Activated T-helper 2 cell treated with anti-CD3 and anti-CD28 coated beads, Interferon-gamma antibody, Interleukin-2, Interleukin-4, amounts not matched to agents 10 μg/mL and 5 μg/mL and 100 μg/mL, durations not matched to agents 14 hours and 24 hours and 36 hours (primary cell): ENCODE results near the gene TP73. TPM values are rescaled to one million over a fixed set of nuclear protein-coding genes. Genes with fewer than 3 reads are reported as not detected.

ENCODE experiments used
- DNase-seq: peaks from one replicate; pipeline ENCODE4 v3.0.0; 2021; ENCODE audit warnings: low spot score
- H3K27ac Mint-ChIP-seq: one replicate; pipeline ENCODE4 v1.8.0; 2021; ENCODE audit warnings: mixed read lengths
- H3K27me3 Mint-ChIP-seq: one replicate; pipeline ENCODE4 v1.8.0; 2021; ENCODE audit warnings: low read depth, mixed read lengths
- H3K36me3 Mint-ChIP-seq: one replicate; pipeline ENCODE4 v1.8.0; 2021; ENCODE audit warnings: low read depth, mixed read lengths
- H3K4me1 Mint-ChIP-seq: one replicate; pipeline ENCODE4 v1.8.0; 2021; ENCODE audit warnings: low read depth, mixed read lengths
- H3K4me3 Mint-ChIP-seq: one replicate; pipeline ENCODE4 v1.8.0; 2021; ENCODE audit warnings: low read depth, mild to moderate bottlenecking, moderate library complexity, mixed read lengths
- H3K9me3 Mint-ChIP-seq: one replicate; pipeline ENCODE4 v1.8.0; 2021; ENCODE audit warnings: mixed read lengths
- intact Hi-C: fragments of 100-400 bp; cut with micrococcal nuclease; formaldehyde crosslinking; loops from one replicate; pipeline ENCODE4 v1.15.1; 2023
- total RNA-seq: library from RNA; stranded (reverse); gene quantifications from 2 replicates; pipeline ENCODE4 v1.2.3, GENCODE V29; 2022

The TP73 gene
- total RNA-seq, 1 donor from 2014 or later, result 2.5 TPM

DNA sequence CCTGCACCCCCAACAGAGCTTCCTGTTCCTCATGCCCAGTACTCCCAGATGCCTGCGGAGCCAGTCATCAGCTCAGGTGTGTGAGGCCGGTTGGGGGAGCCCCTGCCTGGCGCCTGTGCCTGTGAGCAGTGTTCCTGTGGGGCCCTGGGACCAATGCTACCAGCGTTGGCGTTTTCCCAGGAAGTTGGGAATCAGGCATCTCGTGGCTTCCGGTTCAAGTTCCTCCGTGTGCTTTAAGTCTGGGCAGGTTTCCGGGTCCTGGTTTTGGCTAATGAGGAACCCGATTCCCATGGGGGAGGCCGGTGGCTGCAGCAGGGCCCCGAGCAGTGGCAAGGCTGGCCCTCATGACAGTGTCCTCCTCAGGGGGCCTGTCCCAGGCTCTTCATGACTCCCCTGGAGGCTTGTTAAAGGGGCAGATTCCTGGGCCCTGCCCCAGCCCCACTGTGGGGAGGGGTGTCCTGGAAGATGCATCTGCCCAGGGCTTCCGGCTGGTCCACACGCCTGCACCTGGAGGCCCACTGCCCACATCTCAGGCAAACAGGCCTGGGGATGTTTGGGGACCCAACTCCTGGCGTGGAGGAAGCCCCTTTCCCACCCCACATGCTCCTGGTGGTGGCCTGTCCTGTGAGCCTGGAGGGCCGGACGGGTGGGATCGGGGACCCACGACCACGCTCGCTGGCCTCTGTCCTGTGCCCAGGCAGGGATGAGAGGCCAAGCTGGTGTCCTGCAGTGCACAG, 26.2 kb downstream of the TP73 start:
- H3K9me3 Mint-ChIP-seq, result no peaks in the 10 kb centered on the region

DNA sequence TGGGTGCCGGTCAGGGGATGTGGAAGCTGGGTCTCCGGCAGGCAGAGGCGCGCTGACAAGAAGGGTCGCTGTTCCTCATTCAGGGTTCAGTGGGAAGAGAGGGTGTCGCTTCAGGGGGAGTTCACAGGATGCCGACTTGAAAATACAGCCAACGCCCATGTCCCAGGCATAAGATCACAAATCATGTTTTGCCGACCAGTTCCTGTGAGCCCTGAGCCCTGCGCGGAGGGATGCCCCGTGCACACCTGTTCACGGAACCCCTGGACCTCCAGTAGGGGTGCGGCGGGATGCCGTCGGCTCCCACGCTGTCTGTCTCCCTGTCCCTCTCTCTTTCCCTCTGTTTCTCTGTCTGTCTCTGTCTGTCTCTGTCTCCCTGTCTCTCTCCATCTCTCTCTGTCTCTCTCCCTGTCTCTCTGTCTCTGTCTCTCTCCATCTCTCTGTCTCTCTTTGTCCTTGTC, 26.8 kb downstream of the TP73 start:
- Mint-ChIP-seq H3K27ac (no peak overlapping the region), H3K36me3 (no peaks in the 10 kb centered on the region), H3K4me3 (no peak overlapping the region), H3K4me1 (peaks cover 8% of the 10 kb centered on the region), H3K9me3 (no peaks in the 10 kb centered on the region), H3K27me3 (peaks cover 2% of the 10 kb centered on the region)
- no peak for DNase-seq
- intact Hi-C loops, result no loop called here

More for the DNA sequence above, 26.2 kb downstream of the TP73 start:
- H3K4me1 Mint-ChIP-seq, result peaks cover 8% of the 10 kb centered on the region
- H3K27me3 Mint-ChIP-seq, result peaks cover 2% of the 10 kb centered on the region
- H3K27ac Mint-ChIP-seq, result no peak overlapping the region
- intact Hi-C loops, result no loop called here
- no peak overlapping the region for H3K4me3 Mint-ChIP-seq
- DNase-seq, result no peak
- H3K36me3 Mint-ChIP-seq, result no peaks in the 10 kb centered on the region

DNA sequence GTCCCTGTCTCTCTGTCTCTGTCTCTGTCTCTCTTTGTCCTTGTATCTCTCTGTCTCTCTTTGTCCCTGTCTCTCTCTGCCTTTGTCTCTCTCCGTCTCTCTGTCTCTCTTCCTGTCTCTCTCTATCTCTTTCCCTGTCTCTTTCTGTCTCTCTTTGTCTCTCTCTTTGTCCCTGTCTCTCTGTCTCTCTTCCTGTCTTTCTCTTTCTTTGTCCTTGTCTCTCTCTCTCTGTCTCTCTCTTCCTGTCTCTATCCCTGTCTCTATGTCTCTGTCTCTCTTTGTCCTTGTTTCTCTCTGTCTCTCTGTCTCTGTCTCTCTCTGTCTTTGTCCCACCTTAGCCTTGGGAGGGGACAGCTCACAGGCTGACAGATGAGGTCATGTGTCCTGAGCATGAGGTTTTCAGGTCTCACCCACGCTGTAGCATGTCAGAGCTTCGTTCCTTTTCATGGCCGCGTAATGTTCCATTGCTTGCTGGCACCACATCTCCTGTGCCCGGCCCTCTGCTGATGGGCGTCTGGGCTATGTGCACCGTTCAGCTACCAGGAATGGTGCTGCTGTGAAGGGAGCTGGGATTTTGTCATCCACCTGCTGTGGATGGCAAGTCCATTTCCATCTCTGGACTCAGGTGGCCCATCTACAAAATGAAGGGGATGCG, 27.6 kb downstream of the TP73 start:
- no peak overlapping the region for H3K27ac Mint-ChIP-seq
- DNase-seq, result no peak
- H3K36me3 Mint-ChIP-seq, result no peaks in the 10 kb centered on the region
- peaks cover 2% of the 10 kb centered on the region for H3K27me3 Mint-ChIP-seq
- H3K4me1 Mint-ChIP-seq, result peaks cover 8% of the 10 kb centered on the region
- no peak overlapping the region for H3K4me3 Mint-ChIP-seq
- intact Hi-C loops, result no loop called here
- no peaks in the 10 kb centered on the region for H3K9me3 Mint-ChIP-seq

DNA sequence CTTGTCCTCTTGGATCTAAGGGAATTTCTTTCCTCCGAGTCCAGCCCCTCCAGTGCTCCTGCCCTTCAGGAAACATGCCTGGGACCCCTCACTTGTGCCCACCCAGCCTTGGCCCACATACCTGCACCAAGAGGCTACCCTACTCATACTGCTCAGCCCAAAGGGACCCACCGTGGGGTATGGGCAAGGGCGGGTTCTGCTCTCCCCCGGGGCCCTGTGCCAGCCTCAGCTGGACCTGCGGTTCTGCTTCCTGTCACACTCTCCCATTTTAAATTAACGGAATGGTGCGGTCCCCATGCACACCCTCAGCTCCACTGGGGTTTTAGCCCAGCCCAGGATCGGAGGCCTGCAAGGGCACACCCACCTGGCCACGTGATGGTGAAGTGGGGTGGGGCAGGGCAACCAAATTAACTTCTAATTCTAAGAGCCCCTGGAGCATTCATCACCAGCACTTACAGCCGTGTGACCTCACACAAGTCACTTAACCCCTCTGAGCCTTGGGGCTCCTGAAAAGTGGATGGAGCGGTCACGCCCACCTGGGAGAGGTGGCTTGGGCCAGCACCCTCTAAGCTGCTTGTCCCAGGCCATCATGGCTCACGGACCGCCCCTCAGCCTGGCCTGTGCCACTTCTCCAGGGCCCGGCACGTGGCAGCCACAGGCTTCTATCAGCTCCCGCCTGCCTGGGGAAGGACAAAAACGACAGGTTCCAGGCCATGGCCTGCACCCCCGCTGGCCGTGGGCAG, 28.3 kb downstream of the TP73 start:
- H3K27ac Mint-ChIP-seq, result no peak overlapping the region
- H3K4me1 Mint-ChIP-seq, result peaks cover 8% of the 10 kb centered on the region
- H3K9me3 Mint-ChIP-seq, result no peaks in the 10 kb centered on the region
- H3K4me3 Mint-ChIP-seq, result no peak overlapping the region
- no peaks in the 10 kb centered on the region for H3K36me3 Mint-ChIP-seq
- DNase-seq, result no peak
- intact Hi-C loops, result no loop called here
- peaks cover 2% of the 10 kb centered on the region for H3K27me3 Mint-ChIP-seq

- H3K9me3 Mint-ChIP-seq, result no peaks in the 10 kb centered on the region
- peaks cover 2% of the 10 kb centered on the region for H3K27me3 Mint-ChIP-seq
- no peak overlapping the region for H3K4me3 Mint-ChIP-seq
- H3K27ac Mint-ChIP-seq, result no peak overlapping the region
- no peaks in the 10 kb centered on the region for H3K36me3 Mint-ChIP-seq
- intact Hi-C loops, result no loop called here
- H3K4me1 Mint-ChIP-seq, result peaks cover 8% of the 10 kb centered on the region
- no peak for DNase-seq
Measured at GRCh38 chr1:3681231-3681897, 29.0 kb downstream of the TP73 start.

DNA sequence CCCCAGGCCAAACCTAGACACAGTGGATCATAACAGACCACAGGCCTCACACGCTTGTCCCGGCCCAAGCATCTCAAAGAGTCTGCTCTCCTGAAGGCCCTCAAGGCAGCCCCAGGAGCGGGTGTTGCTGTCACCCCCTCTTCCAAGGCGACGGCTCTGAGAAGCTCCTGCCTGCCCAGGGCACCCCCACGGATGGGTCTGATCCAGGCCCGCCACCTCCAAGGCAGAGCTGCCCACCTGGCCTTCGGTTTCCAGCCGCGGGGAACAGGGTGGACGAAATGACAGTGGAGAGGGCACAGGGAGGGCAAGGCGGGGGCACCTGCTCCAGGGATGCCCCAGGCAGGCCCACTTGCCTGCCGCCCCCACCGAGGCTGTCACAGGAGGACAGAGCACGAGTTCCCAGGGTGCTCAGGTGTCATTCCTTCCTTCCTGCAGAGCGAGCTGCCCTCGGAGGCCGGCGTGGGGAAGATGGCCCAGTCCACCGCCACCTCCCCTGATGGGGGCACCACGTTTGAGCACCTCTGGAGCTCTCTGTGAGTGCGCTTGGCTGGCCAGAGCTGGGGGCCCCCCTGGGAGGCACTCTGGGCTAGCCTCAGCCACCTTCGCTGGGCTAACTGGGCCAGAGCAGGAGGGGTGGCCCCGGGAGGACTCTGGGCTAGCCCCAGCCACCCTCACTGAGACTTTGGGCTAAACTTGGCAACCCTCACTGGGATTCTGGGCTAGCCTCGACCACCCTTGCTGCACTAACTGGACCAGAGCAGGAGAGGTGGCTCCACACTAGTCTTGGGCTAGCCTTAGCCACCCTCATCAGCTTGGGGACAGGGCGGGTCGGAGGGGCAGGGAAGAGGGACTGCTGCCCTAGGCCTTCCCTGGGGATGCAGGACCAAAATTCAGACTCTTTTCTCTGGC, 29.8 kb downstream of the TP73 start:
- H3K36me3 Mint-ChIP-seq, result no peaks in the 10 kb centered on the region
- H3K27me3 Mint-ChIP-seq, result peaks cover 2% of the 10 kb centered on the region
- no peaks in the 10 kb centered on the region for H3K9me3 Mint-ChIP-seq
- no peak overlapping the region for H3K4me3 Mint-ChIP-seq
- DNase-seq, result no peak
- no peak overlapping the region for H3K27ac Mint-ChIP-seq
- intact Hi-C loops, result no loop called here
- peaks cover 8% of the 10 kb centered on the region for H3K4me1 Mint-ChIP-seq

DNA sequence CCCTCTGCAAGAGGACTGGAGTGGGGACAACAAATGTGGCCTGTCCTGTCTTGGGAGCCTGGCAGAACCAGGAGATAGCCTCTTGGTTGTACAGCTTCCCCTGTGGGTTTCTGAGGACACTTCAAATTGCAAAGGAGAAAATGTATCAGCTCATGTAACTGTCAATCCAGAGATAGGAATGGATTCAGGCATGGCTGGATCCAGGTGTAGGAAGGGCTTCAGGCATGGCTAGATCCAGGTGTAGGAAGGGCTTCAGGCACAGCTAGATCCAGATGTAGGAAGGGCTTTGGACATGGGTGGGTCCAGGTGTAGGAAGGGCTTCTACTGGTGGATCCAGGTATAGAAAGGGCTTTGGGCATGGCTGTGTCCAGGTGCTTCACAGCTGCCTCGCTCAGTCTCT, 30.9 kb downstream of the TP73 start:
- H3K27ac Mint-ChIP-seq, result no peak overlapping the region
- intact Hi-C loops, result no loop called here

DNA sequence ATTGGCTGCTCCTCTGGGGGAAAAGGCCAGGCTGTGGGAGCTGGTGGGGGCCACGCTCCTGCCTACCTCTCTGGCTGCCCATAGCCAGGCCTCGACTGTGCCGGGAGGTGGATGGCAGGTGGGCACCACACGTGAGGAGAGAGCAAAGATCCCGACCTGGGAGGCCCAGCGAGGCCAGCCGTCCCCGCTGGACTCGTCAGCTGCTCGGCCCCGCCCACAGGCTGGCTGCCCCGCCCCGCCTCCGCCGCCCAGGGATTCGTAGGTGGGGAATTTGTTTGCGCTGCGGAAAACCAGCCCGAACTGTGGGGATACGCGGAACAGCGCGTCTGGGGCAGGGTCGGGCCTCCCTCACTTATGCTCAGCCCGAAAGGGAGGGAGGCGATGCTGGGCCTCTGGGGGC, 31.7 kb downstream of the TP73 start:
- Mint-ChIP-seq H3K27ac (no peak overlapping the region), H3K4me1 (no peaks in the 10 kb centered on the region), H3K9me3 (no peaks in the 10 kb centered on the region), H3K36me3 (no peaks in the 10 kb centered on the region), H3K4me3 (no peak overlapping the region), H3K27me3 (peaks cover 2% of the 10 kb centered on the region)
- DNase-seq, result no peak
- intact Hi-C loops, result no loop called here

More for the DNA sequence above, 30.9 kb downstream of the TP73 start:
- no peaks in the 10 kb centered on the region for H3K9me3 Mint-ChIP-seq
- peaks cover under 1% of the 10 kb centered on the region for H3K4me1 Mint-ChIP-seq
- H3K27me3 Mint-ChIP-seq, result peaks cover 2% of the 10 kb centered on the region
- DNase-seq, result no peak
- no peak overlapping the region for H3K4me3 Mint-ChIP-seq
- no peaks in the 10 kb centered on the region for H3K36me3 Mint-ChIP-seq

GRCh38 chr1:3685222-3685621, 32.9 kb downstream of the TP73 start:
- H3K4me1 Mint-ChIP-seq, result no peaks in the 10 kb centered on the region
- H3K4me3 Mint-ChIP-seq, result no peak overlapping the region
- H3K9me3 Mint-ChIP-seq, result no peaks in the 10 kb centered on the region
- DNase-seq, result no peak
- intact Hi-C loops, result no loop called here
- no peaks in the 10 kb centered on the region for H3K36me3 Mint-ChIP-seq
- no peak overlapping the region for H3K27ac Mint-ChIP-seq
- H3K27me3 Mint-ChIP-seq, result no peaks in the 10 kb centered on the region

GRCh38 chr1:3685906-3686305, 33.6 kb downstream of the TP73 start:
- no peak overlapping the region for H3K27ac Mint-ChIP-seq
- no peaks in the 10 kb centered on the region for H3K4me1 Mint-ChIP-seq
- H3K27me3 Mint-ChIP-seq, result no peaks in the 10 kb centered on the region
- no peak overlapping the region for H3K4me3 Mint-ChIP-seq
- no peaks in the 10 kb centered on the region for H3K36me3 Mint-ChIP-seq
- intact Hi-C loops, result no loop called here
- no peaks in the 10 kb centered on the region for H3K9me3 Mint-ChIP-seq
- no peak for DNase-seq

GRCh38 chr1:3687504-3687903, 35.2 kb downstream of the TP73 start:
- no peaks in the 10 kb centered on the region for H3K4me1 Mint-ChIP-seq
- no peaks in the 10 kb centered on the region for H3K27me3 Mint-ChIP-seq
- no peak for DNase-seq
- no peaks in the 10 kb centered on the region for H3K36me3 Mint-ChIP-seq
- H3K27ac Mint-ChIP-seq, result no peak overlapping the region
- H3K4me3 Mint-ChIP-seq, result no peak overlapping the region
- H3K9me3 Mint-ChIP-seq, result no peaks in the 10 kb centered on the region
- intact Hi-C loops, result no loop called here
